ENCODE measurements around the gene ZNF507. TPM values are rescaled to one million over a fixed set of nuclear protein-coding genes. Genes with fewer than 3 reads are reported as not detected.

The ZNF507 gene
- total and polyA plus RNA-seq, 9 of the 15 experiments (the other 6 are each of a cell fraction or from before 2014, with no cell fraction given), result 2.9 to 25.0 (median 10.4) TPM

GRCh38 chr19:32368787-32369186 lies 23.4 kb downstream of the ZNF507 start:
- Histone ChIP-seq H3K4me2 (ENCODE audit: insufficient read depth, low read length) (peak overlapping the region; percentile 42), H3K4me3 (no peak overlapping the region), H3K79me2 (ENCODE audit: control insufficient read depth, insufficient read depth, low read length) (peaks cover 70% of the 10 kb centered on the region), H3K9me1 (ENCODE audit: control insufficient read depth, insufficient read depth, low read length) (no peaks in the 10 kb centered on the region), H3K27me3 (ENCODE audit: control insufficient read depth in 2 of 2, insufficient read depth in 2 of 2, low read length in 2 of 2) (no peaks in the 10 kb centered on the region), H3K27ac (ENCODE audit: extremely low read depth, low read depth, low read length) (peak overlapping the region; percentile 57), H3K36me3 (ENCODE audit: control insufficient read depth, insufficient read depth, low read length) (peaks cover 77% of the 10 kb centered on the region), H3K9me3 (replicated peaks; ENCODE audit: control insufficient read depth, insufficient read depth, low read depth, low read length) (peaks cover 9% of the 10 kb centered on the region), H3K4me1 (replicated peaks in 1 of 2; ENCODE audit: control insufficient read depth in 2 of 2, insufficient read depth in 2 of 2, low read length in 2 of 2) (peaks cover 4 to 33% of the 10 kb centered on the region in 2 experiments; a peak in 4 of 5 replicates), H2AFZ (ENCODE audit: low read depth, low read length) (no peak overlapping the region), H3K9ac (ENCODE audit: insufficient read depth in 1 of 2, low read depth in 2 of 2, low read length in 2 of 2) (no peak overlapping the region; a peak in 1 of 4 replicates), H4K20me1 (replicated peaks; ENCODE audit: control insufficient read depth, insufficient read depth, low read length) (no peaks in the 10 kb centered on the region)
- 7% methylated on average over 2 of the region's 2 CpGs for WGBS (ENCODE audit: insufficient coverage, low coverage, missing lambda C conversion rate)
- intact Hi-C loops (cut with micrococcal nuclease), result no loop called here
- ChIA-PET POLR2A (interaction anchor here (1.0 to 1.5 kb wide), 5 partner anchors 9 to 46 kb away, joined by 3 to 6 read pairs (median 3); no protein-coding TSS in a partner anchor), CTCF (ENCODE audit: low intra/inter-chr PET ratio) (no interaction called here)
- BruUV-seq (replicated peaks), result no TSS peak
- FAIRE-seq (peak; percentile 29), ATAC-seq (no peak; the same call in 2 of the 3 replicates), DNase-seq (ENCODE audit: extremely low read depth in 1 of 4, low spot score in 3 of 4) (peak in 1 of 4 experiments; percentile 55)
- in situ Hi-C loops (cut with MboI), result no loop called here
- TF ChIP-seq LARP7 (IDR thresholded peaks at IDR 0.05), result no peak
- no peak for TF ChIP-seq SIRT6 (IDR thresholded peaks at IDR 0.05; ENCODE audit: low read depth, low read length)
- no peak for TF ChIP-seq POLR2G (IDR thresholded peaks at IDR 0.05; ENCODE audit: low read depth, low read length)
- TF ChIP-seq THRB (CRISPR knock-in tag; conservative IDR thresholded peaks at IDR 0.05), result no peak
- TF ChIP-seq BCOR (IDR thresholded peaks at IDR 0.05), result no peak
- TF ChIP-seq HIVEP1 (CRISPR knock-in tag; IDR thresholded peaks at IDR 0.05), result no peak
- TF ChIP-seq CBFA2T3 (IDR thresholded peaks at IDR 0.05), result 0 out of 2 replicates have a peak, but pooled peaks have one; percentile 5
- no peak for TF ChIP-seq HMGN3 (IDR thresholded peaks at IDR 0.05; ENCODE audit: borderline replicate concordance, extremely low read depth, insufficient read length, low read depth, low read length)
- TF ChIP-seq NR2C2 (CRISPR knock-in tag; IDR thresholded peaks at IDR 0.05), result no peak
- no peak for TF ChIP-seq NR2C2 (tag; IDR thresholded peaks at IDR 0.05)
- no peak for TF ChIP-seq ZNF717 (CRISPR knock-in tag; IDR thresholded peaks at IDR 0.05)
- peak; percentile 81 for TF ChIP-seq HMBOX1 (IDR thresholded peaks at IDR 0.05)
- TF ChIP-seq ELF4 (CRISPR knock-in tag; IDR thresholded peaks at IDR 0.05), result no peak
- TF ChIP-seq NFIC (IDR thresholded peaks at IDR 0.05), result peak; percentile 66
- no peak for TF ChIP-seq MTA2 (IDR thresholded peaks at IDR 0.05; ENCODE audit: low read depth)
- TF ChIP-seq, protein P1, sequence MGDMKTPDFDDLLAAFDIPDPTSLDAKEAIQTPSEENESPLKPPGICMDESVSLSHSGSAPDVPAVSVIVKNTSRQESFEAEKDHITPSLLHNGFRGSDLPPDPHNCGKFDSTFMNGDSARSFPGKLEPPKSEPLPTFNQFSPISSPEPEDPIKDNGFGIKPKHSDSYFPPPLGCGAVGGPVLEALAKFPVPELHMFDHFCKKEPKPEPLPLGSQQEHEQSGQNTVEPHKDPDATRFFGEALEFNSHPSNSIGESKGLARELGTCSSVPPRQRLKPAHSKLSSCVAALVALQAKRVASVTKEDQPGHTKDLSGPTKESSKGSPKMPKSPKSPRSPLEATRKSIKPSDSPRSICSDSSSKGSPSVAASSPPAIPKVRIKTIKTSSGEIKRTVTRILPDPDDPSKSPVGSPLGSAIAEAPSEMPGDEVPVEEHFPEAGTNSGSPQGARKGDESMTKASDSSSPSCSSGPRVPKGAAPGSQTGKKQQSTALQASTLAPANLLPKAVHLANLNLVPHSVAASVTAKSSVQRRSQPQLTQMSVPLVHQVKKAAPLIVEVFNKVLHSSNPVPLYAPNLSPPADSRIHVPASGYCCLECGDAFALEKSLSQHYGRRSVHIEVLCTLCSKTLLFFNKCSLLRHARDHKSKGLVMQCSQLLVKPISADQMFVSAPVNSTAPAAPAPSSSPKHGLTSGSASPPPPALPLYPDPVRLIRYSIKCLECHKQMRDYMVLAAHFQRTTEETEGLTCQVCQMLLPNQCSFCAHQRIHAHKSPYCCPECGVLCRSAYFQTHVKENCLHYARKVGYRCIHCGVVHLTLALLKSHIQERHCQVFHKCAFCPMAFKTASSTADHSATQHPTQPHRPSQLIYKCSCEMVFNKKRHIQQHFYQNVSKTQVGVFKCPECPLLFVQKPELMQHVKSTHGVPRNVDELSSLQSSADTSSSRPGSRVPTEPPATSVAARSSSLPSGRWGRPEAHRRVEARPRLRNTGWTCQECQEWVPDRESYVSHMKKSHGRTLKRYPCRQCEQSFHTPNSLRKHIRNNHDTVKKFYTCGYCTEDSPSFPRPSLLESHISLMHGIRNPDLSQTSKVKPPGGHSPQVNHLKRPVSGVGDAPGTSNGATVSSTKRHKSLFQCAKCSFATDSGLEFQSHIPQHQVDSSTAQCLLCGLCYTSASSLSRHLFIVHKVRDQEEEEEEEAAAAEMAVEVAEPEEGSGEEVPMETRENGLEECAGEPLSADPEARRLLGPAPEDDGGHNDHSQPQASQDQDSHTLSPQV (IDR thresholded peaks at IDR 0.05), result 0 out of 2 replicates have a peak, but pooled peaks have one; percentile 17
- no peak for TF ChIP-seq CHD1 (IDR thresholded peaks at IDR 0.05; ENCODE audit: low read length)
- no peak for TF ChIP-seq SRSF1 (IDR thresholded peaks at IDR 0.05; ENCODE audit: low read depth, low read length)
- no peak for TF ChIP-seq TAF1 (IDR thresholded peaks at IDR 0.05; ENCODE audit: control insufficient read depth, extremely low read depth, insufficient read depth, low read length, severe bottlenecking)
